ENCODE data around the gene IL1RAPL1. TPM values are rescaled to one million over a fixed set of nuclear protein-coding genes. Genes with fewer than 3 reads are reported as not detected.

Gene IL1RAPL1
- total and polyA plus RNA-seq, 9 of the 15 experiments (the other 6 are each of a cell fraction or from before 2014, with no cell fraction given): 0.04 to 0.07 (median 0.04) TPM; not detected in 6

GRCh38 chrX:29299684-29300083 is 712.4 kb downstream of the IL1RAPL1 start (continued):
- TF ChIP-seq RCOR1 (IDR thresholded peaks at IDR 0.05; ENCODE audit: borderline replicate concordance in 1 of 2, low read depth in 2 of 2, low read length in 2 of 2) (no peak), RBM25 (IDR thresholded peaks at IDR 0.05; ENCODE audit: low read depth, low read length, severe bottlenecking) (no peak), TEAD2 (tag; IDR thresholded peaks at IDR 0.05) (no peak), ZNF347 (CRISPR knock-in tag; IDR thresholded peaks at IDR 0.05; ENCODE audit: low read depth) (no peak), ZNF184 (CRISPR knock-in tag; IDR thresholded peaks at IDR 0.05) (no peak), GTF2E2 (tag; IDR thresholded peaks at IDR 0.05) (no peak), POLR2A (conservative IDR thresholded peaks at IDR 0.05) (no peak), BACH1 (tag; IDR thresholded peaks at IDR 0.05) (no peak)
- TF ChIP-seq, protein P1, sequence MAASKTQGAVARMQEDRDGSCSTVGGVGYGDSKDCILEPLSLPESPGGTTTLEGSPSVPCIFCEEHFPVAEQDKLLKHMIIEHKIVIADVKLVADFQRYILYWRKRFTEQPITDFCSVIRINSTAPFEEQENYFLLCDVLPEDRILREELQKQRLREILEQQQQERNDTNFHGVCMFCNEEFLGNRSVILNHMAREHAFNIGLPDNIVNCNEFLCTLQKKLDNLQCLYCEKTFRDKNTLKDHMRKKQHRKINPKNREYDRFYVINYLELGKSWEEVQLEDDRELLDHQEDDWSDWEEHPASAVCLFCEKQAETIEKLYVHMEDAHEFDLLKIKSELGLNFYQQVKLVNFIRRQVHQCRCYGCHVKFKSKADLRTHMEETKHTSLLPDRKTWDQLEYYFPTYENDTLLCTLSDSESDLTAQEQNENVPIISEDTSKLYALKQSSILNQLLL (CRISPR knock-in tag; IDR thresholded peaks at IDR 0.05; ENCODE audit: borderline replicate concordance): no peak

- POLR2A ChIA-PET: no interaction called here
- no peak for FAIRE-seq
- in situ Hi-C loops (cut with MboI): no loop called here
- TF ChIP-seq SP1 (CRISPR knock-in tag; IDR thresholded peaks at IDR 0.05) (no peak), MEIS2 (IDR thresholded peaks at IDR 0.05; ENCODE audit: partially characterized antibody) (no peak), MAFK (IDR thresholded peaks at IDR 0.05; ENCODE audit: low read length) (no peak), JUND (IDR thresholded peaks at IDR 0.05; ENCODE audit: borderline replicate concordance, low read depth, low read length) (no peak), JUND (tag; IDR thresholded peaks at IDR 0.05; ENCODE audit: borderline replicate concordance, low read depth, low read length) (no peak), ZNF280B (CRISPR knock-in tag; IDR thresholded peaks at IDR 0.05) (no peak), HMG20B (CRISPR knock-in tag; IDR thresholded peaks at IDR 0.05) (no peak), CREB5 (CRISPR knock-in tag; IDR thresholded peaks at IDR 0.05) (no peak), ZFX (CRISPR knock-in tag; IDR thresholded peaks at IDR 0.05) (no peak)
- TF ChIP-seq, protein P2, sequence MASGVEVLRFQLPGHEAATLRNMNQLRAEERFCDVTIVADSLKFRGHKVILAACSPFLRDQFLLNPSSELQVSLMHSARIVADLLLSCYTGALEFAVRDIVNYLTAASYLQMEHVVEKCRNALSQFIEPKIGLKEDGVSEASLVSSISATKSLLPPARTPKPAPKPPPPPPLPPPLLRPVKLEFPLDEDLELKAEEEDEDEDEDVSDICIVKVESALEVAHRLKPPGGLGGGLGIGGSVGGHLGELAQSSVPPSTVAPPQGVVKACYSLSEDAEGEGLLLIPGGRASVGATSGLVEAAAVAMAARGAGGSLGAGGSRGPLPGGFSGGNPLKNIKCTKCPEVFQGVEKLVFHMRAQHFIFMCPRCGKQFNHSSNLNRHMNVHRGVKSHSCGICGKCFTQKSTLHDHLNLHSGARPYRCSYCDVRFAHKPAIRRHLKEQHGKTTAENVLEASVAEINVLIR (CRISPR knock-in tag; IDR thresholded peaks at IDR 0.05): no peak
These were observed 721.5 kb downstream of the IL1RAPL1 start for GRCh38 chrX:29308726-29309125.

More at GRCh38 chrX:29308726-29309125, 721.5 kb downstream of the IL1RAPL1 start:
- no peaks in the 10 kb centered on the region for H3K27me3 ChIP-seq (ENCODE audit: control insufficient read depth in 2 of 2, insufficient read depth in 2 of 2, low read length in 2 of 2)
- H3K9ac ChIP-seq (ENCODE audit: insufficient read depth in 1 of 2, low read depth in 2 of 2, low read length in 2 of 2): no peak overlapping the region
- DNase-seq (ENCODE audit: extremely low read depth in 1 of 4, low spot score in 3 of 4) (no peak), ATAC-seq (no peak)
- intact Hi-C loops (cut with micrococcal nuclease): no loop called here
- H4K20me1 ChIP-seq (replicated peaks; ENCODE audit: control insufficient read depth, insufficient read depth, low read length): no peaks in the 10 kb centered on the region
- H3K4me1 ChIP-seq (replicated peaks in 1 of 2; ENCODE audit: control insufficient read depth in 2 of 2, insufficient read depth in 2 of 2, low read length in 2 of 2): no peaks in the 10 kb centered on the region
- H3K4me3 ChIP-seq: no peak overlapping the region
- CTCF ChIA-PET (ENCODE audit: low intra/inter-chr PET ratio): no interaction called here
- no peak overlapping the region for H2AFZ ChIP-seq (ENCODE audit: low read depth, low read length)
- H3K27ac ChIP-seq (ENCODE audit: extremely low read depth, low read depth, low read length): no peak overlapping the region
- 0% methylated on average over 4 of the region's 4 CpGs for WGBS (ENCODE audit: insufficient coverage, low coverage, missing lambda C conversion rate)
- H3K36me3 ChIP-seq (ENCODE audit: control insufficient read depth, insufficient read depth, low read length): no peaks in the 10 kb centered on the region
- BruUV-seq (replicated peaks): no TSS peak
- no peak overlapping the region for H3K4me2 ChIP-seq (ENCODE audit: insufficient read depth, low read length)
- no peaks in the 10 kb centered on the region for H3K79me2 ChIP-seq (ENCODE audit: control insufficient read depth, insufficient read depth, low read length)
- no peaks in the 10 kb centered on the region for H3K9me1 ChIP-seq (ENCODE audit: control insufficient read depth, insufficient read depth, low read length)
- H3K9me3 ChIP-seq (replicated peaks; ENCODE audit: control insufficient read depth, insufficient read depth, low read depth, low read length): no peaks in the 10 kb centered on the region

All from K562 (cell line).